ENCODE results near the gene SHB.

DNA sequence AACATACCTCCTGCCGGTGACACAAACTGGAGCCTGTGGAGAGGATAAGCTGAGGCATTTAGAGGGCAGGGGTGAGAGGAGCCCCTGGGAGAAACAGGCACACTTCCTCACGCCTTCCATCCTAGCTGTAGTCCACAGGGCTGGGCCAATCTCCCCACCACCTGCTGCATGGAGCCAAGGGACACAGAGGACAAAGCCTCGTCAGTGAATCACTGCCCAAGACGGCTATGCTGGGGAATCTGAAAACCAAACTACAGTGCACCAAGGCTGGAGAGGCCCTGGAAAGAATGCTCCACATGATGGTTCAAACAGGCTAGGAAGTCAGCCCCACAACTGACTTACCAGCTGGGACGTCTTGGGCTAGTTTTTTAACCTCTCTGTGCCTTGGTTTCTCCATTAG lies 57.0 kb downstream of the SHB start:
- TF ChIP-seq POLR2A (IDR thresholded peaks at IDR 0.05): no peak
- no peak for TF ChIP-seq EP300 (IDR thresholded peaks at IDR 0.05)
- TF ChIP-seq, protein P1, sequence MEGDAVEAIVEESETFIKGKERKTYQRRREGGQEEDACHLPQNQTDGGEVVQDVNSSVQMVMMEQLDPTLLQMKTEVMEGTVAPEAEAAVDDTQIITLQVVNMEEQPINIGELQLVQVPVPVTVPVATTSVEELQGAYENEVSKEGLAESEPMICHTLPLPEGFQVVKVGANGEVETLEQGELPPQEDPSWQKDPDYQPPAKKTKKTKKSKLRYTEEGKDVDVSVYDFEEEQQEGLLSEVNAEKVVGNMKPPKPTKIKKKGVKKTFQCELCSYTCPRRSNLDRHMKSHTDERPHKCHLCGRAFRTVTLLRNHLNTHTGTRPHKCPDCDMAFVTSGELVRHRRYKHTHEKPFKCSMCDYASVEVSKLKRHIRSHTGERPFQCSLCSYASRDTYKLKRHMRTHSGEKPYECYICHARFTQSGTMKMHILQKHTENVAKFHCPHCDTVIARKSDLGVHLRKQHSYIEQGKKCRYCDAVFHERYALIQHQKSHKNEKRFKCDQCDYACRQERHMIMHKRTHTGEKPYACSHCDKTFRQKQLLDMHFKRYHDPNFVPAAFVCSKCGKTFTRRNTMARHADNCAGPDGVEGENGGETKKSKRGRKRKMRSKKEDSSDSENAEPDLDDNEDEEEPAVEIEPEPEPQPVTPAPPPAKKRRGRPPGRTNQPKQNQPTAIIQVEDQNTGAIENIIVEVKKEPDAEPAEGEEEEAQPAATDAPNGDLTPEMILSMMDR (IDR thresholded peaks at IDR 0.05): no peak
- TF ChIP-seq POLR2AphosphoS5 (IDR thresholded peaks at IDR 0.05): no peak
